BJ (cell line): ENCODE measurements around the gene SORBS1. TPM values are rescaled to one million over a fixed set of nuclear protein-coding genes. Genes with fewer than 3 reads are reported as not detected.

Experiments
- CTCF ChIA-PET: fragments of 350-600 bp; formaldehyde crosslinking; extraction: SDS; loops from one replicate; lab custom pipeline; 2021; ENCODE audit warnings: antibody characterized with exemption, inconsistent platforms; lab: Yijun Ruan, JAX
- POLR2A ChIA-PET: fragments of 300-600 bp; sonication (Branson Sonifier 250); formaldehyde crosslinking; extraction: SDS; loops from one replicate; lab custom pipeline; 2021; ENCODE audit warnings: antibody characterized with exemption; lab: Charles Lee
- DNase-seq: peaks from one replicate; pipeline ENCODE4 v3.0.0-alpha.2; 2011; ENCODE audit warnings: low read depth
- H3K27me3 ChIP-seq: 2 replicates; pipeline ENCODE4 v1.6.0; 2011; ENCODE audit warnings: low read length; ENCODE audit not compliant: control insufficient read depth, insufficient read depth
- H3K36me3 ChIP-seq: 2 replicates; pipeline ENCODE4 v1.5.1; 2011; ENCODE audit warnings: low read length; ENCODE audit not compliant: control insufficient read depth, insufficient read depth
- H3K4me3 ChIP-seq: 2 replicates; pipeline ENCODE4 v1.5.1; 2011; ENCODE audit warnings: low read depth, mild to moderate bottlenecking, control low read depth, low read length
- polyA plus RNA-seq: library from polyadenylated mRNA; depleted of rRNA; stranded (reverse); fragments of >200 nt; gene quantifications from 2 replicates; pipeline ENCODE4 v1.2.3, GENCODE V29; 2011
- TF ChIP-seq, protein P1 (sequence below): IDR thresholded peaks from 2 replicates; pipeline ENCODE4 v1.5.1; 2011; ENCODE audit warnings: low read depth, mild to moderate bottlenecking, control low read depth, inconsistent platforms, low read length, moderate library complexity; ENCODE audit not compliant: insufficient read depth

SORBS1 gene
- polyA plus RNA-seq, 1 experiment = 1.8 TPM

DNA sequence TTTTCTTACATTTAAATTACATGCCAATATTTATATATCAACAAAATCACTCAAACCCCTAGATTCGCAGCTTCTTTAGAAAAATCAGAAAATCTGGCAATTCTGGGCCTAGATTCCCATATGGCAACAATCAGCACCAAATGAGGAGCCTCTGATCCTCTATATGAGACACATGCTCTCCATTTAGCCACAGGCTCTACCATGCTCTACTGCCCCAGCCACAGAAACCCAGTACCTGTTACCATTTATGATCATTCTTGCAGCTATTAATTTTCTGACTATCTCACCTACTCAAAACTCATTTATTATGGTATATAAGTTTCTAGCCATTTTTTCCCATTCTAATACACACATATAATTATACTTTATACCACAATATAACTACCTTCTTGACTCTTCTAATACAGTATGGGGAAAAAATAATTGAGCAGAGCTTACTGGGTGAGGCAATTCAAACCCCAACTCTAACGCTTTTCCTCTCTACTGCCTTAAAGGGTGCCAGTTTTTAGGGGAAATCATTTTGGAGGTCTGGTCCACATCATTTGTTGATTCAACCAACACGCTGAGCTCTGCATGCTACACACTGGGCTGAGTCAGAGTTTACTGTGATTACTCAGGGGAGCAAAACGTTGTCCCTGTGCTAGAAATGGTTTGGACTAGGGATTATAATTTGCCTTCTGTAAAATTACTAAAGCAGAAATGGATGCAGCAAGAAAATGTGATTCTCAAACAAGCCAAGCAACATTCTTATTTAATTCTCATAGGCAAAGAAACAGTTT is 281.9 kb downstream of the SORBS1 start:
- Histone ChIP-seq H3K4me3 (no peak overlapping the region), H3K36me3 (no peaks in the 10 kb centered on the region), H3K27me3 (no peaks in the 10 kb centered on the region)
- ChIA-PET POLR2A (no interaction called here), CTCF (interaction anchor here (0.9 to 1.9 kb wide), 4 partner anchors 16 to 87 kb away, joined by 3 to 4 read pairs (median 4); no protein-coding TSS in a partner anchor)
- TF ChIP-seq, protein P1, sequence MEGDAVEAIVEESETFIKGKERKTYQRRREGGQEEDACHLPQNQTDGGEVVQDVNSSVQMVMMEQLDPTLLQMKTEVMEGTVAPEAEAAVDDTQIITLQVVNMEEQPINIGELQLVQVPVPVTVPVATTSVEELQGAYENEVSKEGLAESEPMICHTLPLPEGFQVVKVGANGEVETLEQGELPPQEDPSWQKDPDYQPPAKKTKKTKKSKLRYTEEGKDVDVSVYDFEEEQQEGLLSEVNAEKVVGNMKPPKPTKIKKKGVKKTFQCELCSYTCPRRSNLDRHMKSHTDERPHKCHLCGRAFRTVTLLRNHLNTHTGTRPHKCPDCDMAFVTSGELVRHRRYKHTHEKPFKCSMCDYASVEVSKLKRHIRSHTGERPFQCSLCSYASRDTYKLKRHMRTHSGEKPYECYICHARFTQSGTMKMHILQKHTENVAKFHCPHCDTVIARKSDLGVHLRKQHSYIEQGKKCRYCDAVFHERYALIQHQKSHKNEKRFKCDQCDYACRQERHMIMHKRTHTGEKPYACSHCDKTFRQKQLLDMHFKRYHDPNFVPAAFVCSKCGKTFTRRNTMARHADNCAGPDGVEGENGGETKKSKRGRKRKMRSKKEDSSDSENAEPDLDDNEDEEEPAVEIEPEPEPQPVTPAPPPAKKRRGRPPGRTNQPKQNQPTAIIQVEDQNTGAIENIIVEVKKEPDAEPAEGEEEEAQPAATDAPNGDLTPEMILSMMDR = no peak
- DNase-seq = no peak

DNA sequence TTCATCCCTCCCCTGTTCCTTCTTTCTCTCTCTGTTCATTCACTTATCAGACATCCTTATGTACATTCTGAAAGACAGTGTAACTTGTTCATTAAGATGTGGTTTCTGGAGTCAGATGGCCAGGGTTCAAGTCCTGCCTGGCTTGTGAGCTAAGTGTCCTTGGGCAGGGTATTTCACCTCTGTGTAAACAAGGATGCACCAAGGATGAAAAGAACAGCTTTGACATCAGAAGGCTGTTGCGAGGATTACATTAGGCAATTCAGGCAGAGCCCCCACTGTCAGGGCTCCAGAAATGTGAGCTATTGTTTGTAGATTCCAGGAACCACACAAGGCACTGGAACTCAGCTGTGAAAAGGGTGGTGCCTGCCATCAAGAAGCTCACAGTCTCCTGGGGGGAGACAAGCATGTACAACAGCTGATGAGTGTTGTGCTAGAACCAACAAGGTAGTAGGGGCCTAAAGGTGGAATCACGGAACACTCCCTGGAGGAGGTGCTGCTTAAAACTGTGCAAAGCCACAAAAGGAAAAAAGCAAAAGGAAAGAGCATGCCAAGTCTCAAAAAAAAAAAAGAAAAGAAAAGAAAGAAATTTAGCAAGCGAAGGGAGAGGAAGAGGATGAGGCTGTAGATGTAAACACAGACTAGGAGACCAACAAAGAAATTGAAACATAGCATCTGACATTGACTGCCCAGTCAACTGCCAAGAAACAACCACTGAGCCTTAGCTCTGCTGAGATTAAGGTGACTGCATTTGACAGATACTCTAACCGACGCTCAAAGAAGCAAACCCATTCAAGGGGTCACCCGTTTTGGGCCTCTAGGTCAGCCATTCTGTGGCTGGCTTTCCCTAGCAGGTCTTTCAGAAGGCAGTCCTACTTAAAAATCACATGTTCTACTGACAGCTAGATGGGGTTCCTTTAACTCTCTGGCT is 282.8 kb downstream of the SORBS1 start:
- no peaks in the 10 kb centered on the region for H3K27me3 ChIP-seq
- H3K36me3 ChIP-seq = no peaks in the 10 kb centered on the region
- CTCF ChIA-PET = interaction anchor here (0.8 to 1.9 kb wide), 4 partner anchors 11 to 67 kb away, joined by 3 to 4 read pairs (median 3); no protein-coding TSS in a partner anchor
- no peak for DNase-seq
- TF ChIP-seq, protein P1 = no peak
- no peak overlapping the region for H3K4me3 ChIP-seq
- POLR2A ChIA-PET = interaction anchor here (0.6 kb wide), 1 partner anchor 1782 kb away, joined by 11 read pairs; no protein-coding TSS in a partner anchor

DNA sequence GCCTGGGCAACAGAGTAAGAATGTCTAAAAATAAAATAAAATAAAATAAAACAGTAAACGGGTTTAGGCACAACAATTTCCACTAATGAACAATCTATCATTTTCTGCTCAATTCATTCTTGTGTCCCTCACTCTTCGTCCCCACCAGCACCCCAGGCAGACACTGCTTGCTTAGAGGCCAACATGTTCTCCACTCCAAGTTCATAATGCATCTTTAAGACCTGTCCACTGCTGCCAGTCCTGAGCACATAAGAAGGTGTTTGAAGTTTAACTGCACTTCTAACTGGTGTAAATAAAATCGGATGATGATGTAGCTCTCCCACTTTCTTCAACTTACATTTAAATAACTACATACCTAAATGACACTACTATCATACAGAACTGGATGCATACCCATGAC is 283.6 kb downstream of the SORBS1 start:
- no peak overlapping the region for H3K4me3 ChIP-seq
- no peaks in the 10 kb centered on the region for H3K27me3 ChIP-seq
- CTCF ChIA-PET = interaction anchor here (0.8 to 1.3 kb wide), 3 partner anchors 12 to 34 kb away, joined by 3 read pairs; no protein-coding TSS in a partner anchor
- POLR2A ChIA-PET = no interaction called here
- no peak for DNase-seq
- H3K36me3 ChIP-seq = no peaks in the 10 kb centered on the region
- TF ChIP-seq, protein P1 = no peak

DNA sequence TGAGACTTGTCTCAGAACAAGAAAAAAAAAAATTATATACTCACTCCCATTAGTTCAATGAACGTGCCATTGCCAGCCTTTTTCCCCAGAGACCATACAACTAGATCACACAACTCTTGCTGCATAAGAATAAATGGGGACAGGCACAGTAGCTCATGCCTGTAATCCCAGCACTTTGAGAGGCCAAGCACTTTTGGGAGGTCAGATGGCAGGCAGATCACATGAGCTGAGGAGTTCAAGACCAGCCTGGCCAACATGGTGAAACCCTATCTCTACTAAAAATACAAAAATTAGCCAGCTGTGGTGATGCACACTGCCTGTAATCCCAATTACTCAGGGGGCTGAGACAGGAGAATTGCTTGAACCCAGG is 284.0 kb downstream of the SORBS1 start:
- no peaks in the 10 kb centered on the region for H3K27me3 ChIP-seq
- TF ChIP-seq, protein P1 = no peak
- no peak for DNase-seq
- ChIA-PET CTCF (interaction anchor here (0.6 to 1.8 kb wide), 3 partner anchors 8 to 52 kb away, joined by 3 to 5 read pairs (median 3); no protein-coding TSS in a partner anchor), POLR2A (no interaction called here)
- H3K36me3 ChIP-seq = no peaks in the 10 kb centered on the region
- H3K4me3 ChIP-seq = no peak overlapping the region
